Body of pancreas (tissue), 4 donors: ENCODE data around the gene MFSD1.

Source experiments
- CTCF ChIP-seq, 7 experiments: fragments of 450-650 bp in 4 of 7; fragments of 200-600 bp in 3 of 7; sonication (generic) in 3 of 7; IDR thresholded peaks; one replicate each; pipeline ENCODE4 v1.5.1; 2016 to 2019; ENCODE audit warnings: antibody characterized with exemption in 7 of 7
- POLR2A ChIP-seq, 3 donors: fragments of 450-650 bp; IDR thresholded peaks; one replicate each; pipeline ENCODE4 v1.6.1; 2016; ENCODE audit warnings: antibody characterized with exemption in 3 of 3, mild to moderate bottlenecking in 2 of 3

DNA sequence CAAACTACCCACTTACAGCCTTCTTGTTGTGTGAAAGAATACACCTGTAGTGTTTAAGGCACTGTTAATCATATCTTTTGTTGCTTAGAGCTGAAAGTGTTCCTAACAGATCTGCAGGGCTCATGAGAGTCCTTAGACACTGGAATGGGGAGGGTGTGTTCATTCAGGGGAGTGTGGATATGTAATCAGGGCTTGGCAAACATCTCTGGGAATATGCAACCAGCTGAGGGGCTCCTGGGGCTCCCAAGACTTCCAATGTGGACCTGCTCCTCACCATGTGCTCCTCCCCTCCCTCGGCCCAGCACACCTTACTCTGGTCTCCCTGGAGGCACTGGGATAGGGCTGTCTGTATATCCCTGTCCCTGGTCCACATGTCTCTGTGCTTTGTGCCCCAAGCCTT lies 30.3 kb upstream of the MFSD1 start:
- TF ChIP-seq POLR2A (IDR thresholded peaks at IDR 0.05) (no peak), CTCF (IDR thresholded peaks at IDR 0.05) (no peak)
